ENCODE measurements around the gene ZNF253. TPM values are rescaled to one million over a fixed set of nuclear protein-coding genes. Genes with fewer than 3 reads are reported as not detected.

ZNF253 gene
- total RNA-seq, 1 donor: 2.3 TPM

GRCh38 chr19:19937403-19937802 is 71.7 kb downstream of the ZNF253 start:
- no peak for DNase-seq (ENCODE audit: low read depth)
- TF ChIP-seq, protein P1, sequence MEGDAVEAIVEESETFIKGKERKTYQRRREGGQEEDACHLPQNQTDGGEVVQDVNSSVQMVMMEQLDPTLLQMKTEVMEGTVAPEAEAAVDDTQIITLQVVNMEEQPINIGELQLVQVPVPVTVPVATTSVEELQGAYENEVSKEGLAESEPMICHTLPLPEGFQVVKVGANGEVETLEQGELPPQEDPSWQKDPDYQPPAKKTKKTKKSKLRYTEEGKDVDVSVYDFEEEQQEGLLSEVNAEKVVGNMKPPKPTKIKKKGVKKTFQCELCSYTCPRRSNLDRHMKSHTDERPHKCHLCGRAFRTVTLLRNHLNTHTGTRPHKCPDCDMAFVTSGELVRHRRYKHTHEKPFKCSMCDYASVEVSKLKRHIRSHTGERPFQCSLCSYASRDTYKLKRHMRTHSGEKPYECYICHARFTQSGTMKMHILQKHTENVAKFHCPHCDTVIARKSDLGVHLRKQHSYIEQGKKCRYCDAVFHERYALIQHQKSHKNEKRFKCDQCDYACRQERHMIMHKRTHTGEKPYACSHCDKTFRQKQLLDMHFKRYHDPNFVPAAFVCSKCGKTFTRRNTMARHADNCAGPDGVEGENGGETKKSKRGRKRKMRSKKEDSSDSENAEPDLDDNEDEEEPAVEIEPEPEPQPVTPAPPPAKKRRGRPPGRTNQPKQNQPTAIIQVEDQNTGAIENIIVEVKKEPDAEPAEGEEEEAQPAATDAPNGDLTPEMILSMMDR (IDR thresholded peaks at IDR 0.05; ENCODE audit: insufficient read depth, low read length): no peak
- H3K4me3 ChIP-seq (ENCODE audit: low read depth, low read length): no peak overlapping the region

DNA sequence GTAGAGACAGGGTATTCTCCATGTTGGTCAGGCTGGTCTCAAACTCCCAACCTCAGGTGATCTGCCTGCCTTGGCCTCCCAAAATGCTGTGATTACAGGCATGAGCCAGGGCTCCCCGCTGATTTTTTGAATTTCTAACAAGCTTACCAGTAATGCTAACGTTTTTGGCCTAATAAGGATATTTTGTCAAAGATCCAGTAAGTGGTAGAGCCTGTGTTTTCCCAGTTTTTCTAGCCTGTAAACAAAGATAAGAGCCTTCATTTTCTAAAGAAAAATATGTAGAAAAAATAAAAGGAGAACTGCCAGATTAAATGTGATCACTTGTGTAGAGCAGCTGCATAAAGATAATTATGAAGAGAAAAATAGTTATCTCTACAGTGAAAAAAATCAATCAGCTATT is 72.8 kb downstream of the ZNF253 start:
- H3K4me3 ChIP-seq (ENCODE audit: low read depth, low read length): no peak overlapping the region
- DNase-seq (ENCODE audit: low read depth): no peak
- TF ChIP-seq, protein P1 (IDR thresholded peaks at IDR 0.05; ENCODE audit: insufficient read depth, low read length): no peak

DNA sequence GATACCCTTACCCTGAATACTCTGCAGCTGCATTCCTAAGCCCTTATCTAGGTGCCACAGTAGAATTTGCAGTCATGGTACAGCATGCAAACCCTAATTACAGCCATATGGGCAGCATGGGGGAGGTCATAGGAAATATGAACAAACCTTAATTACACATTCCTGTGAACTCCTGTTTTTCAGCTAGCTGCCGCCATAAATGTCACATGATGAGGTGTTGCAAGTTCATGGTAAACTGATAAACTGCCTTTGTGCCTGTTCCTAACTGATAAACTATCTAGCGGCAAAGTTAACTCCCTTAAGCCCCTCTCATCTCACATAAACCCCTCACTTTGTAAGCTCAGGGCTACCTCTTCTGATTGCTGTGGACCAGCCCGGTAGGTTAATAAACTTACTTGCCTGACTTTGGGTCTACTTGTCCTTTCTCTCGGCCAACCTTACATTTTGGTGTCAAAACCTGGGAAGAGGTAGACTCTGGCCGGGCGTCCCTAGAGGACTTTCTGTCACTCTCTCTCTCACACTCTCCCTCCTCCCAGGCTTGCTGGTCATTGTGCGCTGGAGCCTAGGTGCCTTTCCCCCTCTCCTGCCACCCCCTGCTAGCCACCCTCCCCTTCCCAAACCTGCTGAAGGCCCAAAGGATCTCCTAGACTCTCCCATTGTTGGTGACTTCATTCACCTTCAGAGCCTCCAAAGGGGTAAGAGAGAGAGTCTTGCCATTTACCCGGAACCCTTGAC is 78.3 kb downstream of the ZNF253 start:
- TF ChIP-seq, protein P1 (IDR thresholded peaks at IDR 0.05; ENCODE audit: insufficient read depth, low read length): no peak
- no peak for DNase-seq (ENCODE audit: low read depth)
- H3K4me3 ChIP-seq (ENCODE audit: low read depth, low read length): no peak overlapping the region

Other genes with a start within 250 kb of the ZNF253 start
- gene PBX4, start 247.2 kb upstream of the ZNF253 start, total RNA-seq (ENCODE audit: low replicate concordance): 0.33 and 0.45 TPM in 2 replicates
- 0.33 and 1.1 TPM in 2 replicates for gene LPAR2, start 237.7 kb upstream of the ZNF253 start, total RNA-seq (ENCODE audit: low replicate concordance)
- 2.0 and 3.2 TPM in 2 replicates for gene GMIP, start 222.2 kb upstream of the ZNF253 start, total RNA-seq (ENCODE audit: low replicate concordance)
- 35.1 and 173 TPM in 2 replicates for gene ATP13A1, start 202.2 kb upstream of the ZNF253 start, total RNA-seq (ENCODE audit: low replicate concordance)
- 3.0 and 6.8 TPM in 2 replicates for gene ZNF101, start 197.0 kb upstream of the ZNF253 start, total RNA-seq (ENCODE audit: low replicate concordance)
- gene ZNF14, start 132.8 kb upstream of the ZNF253 start, total RNA-seq (ENCODE audit: low replicate concordance): 3.8 and 4.6 TPM in 2 replicates
- gene ZNF506, start 44.1 kb upstream of the ZNF253 start, total RNA-seq (ENCODE audit: low replicate concordance): 7.1 and 14.8 TPM in 2 replicates
- gene ZNF93, start 35.1 kb downstream of the ZNF253 start, total RNA-seq (ENCODE audit: low replicate concordance): 2.0 and 10.0 TPM in 2 replicates
- gene ZNF682, start 173.6 kb downstream of the ZNF253 start, total RNA-seq (ENCODE audit: low replicate concordance): 2.8 and 3.8 TPM in 2 replicates
- 1.2 and 1.4 TPM in 2 replicates for gene ZNF90, start 212.1 kb downstream of the ZNF253 start, total RNA-seq (ENCODE audit: low replicate concordance)

Measured in fibroblast of the aortic adventitia (primary cell).